Lower lobe of right lung (tissue), 2 donors: ENCODE results near the gene AGA. TPM values are rescaled to one million over a fixed set of nuclear protein-coding genes. Genes with fewer than 3 reads are reported as not detected.

Experiments used
- ATAC-seq, 2 donors: fragments of 200-7000 bp; cut with Tn5 transposase; one replicate each; pipeline ENCODE4 v1.9.1; 2020 to 2022; ENCODE audit warnings: mild to moderate bottlenecking in 2 of 2, moderate library complexity in 2 of 2
- DNase-seq: peaks from one replicate; pipeline ENCODE4 v3.0.0-alpha.2; 2020
- H3K27ac ChIP-seq: fragments of 200-600 bp; one replicate; pipeline ENCODE4 v1.8.0; 2022
- H3K27me3 ChIP-seq: fragments of 200-600 bp; one replicate; pipeline ENCODE4 v1.8.0; 2022; ENCODE audit warnings: low read depth
- H3K36me3 ChIP-seq: fragments of 200-600 bp; one replicate; pipeline ENCODE4 v1.8.0; 2022; ENCODE audit warnings: mild to moderate bottlenecking
- H3K4me1 ChIP-seq: fragments of 200-600 bp; one replicate; pipeline ENCODE4 v1.8.0; 2022
- H3K4me3 ChIP-seq: fragments of 200-600 bp; one replicate; pipeline ENCODE4 v1.8.0; 2022; ENCODE audit warnings: mild to moderate bottlenecking
- H3K9me3 ChIP-seq: fragments of 200-600 bp; one replicate; pipeline ENCODE4 v1.8.0; 2022
- intact Hi-C: fragments of 100-400 bp; cut with DNase I; formaldehyde crosslinking; loops from one replicate; pipeline ENCODE4 v1.11.0; 2022
- total RNA-seq: library from RNA; stranded (reverse); fragmentation: NEBNext Ultra II Directional; extraction: Animal tissue kit (Norgen Biotek cat#: 25700); gene quantifications from one replicate; pipeline ENCODE4 v1.2.1, GENCODE V29; 2021
- TF ChIP-seq, protein P1 (sequence below): fragments of 200-600 bp; IDR thresholded peaks from one replicate; pipeline ENCODE4 v1.8.0; 2022; ENCODE audit warnings: antibody characterized with exemption, mild to moderate bottlenecking
- donor health status: DM: no; HTN: yes; CAD: no; lungs with severe emphysema.

AGA gene
- total RNA-seq, 1 donor from 2014 or later = 29.8 TPM

DNA sequence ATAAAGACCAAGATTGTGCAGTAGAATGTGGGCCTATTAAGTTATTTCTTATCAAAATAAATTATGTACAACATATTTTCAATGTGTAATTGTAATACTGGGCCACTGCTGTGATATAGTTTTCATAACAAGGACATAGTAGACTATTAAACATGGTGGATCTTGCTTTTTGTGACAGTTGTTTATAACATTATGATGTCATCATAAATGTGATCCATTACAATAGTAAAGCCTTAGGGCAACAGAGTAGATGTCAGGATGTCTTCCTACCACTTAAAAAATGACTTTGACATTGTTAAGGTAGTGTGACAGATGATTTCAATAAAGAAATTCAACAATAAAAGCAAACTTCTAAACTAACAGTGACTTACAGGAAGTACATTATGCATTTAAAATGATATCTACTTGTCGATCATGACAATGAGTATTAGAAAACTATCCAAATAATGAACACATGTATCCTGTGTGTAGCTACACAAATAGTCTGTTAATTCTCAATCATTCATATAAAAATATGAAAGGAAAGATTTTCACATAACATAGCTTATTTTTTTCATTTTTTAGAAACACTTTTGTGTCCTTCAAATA, 5.3 kb upstream of the AGA start:
- TF ChIP-seq, protein P1, sequence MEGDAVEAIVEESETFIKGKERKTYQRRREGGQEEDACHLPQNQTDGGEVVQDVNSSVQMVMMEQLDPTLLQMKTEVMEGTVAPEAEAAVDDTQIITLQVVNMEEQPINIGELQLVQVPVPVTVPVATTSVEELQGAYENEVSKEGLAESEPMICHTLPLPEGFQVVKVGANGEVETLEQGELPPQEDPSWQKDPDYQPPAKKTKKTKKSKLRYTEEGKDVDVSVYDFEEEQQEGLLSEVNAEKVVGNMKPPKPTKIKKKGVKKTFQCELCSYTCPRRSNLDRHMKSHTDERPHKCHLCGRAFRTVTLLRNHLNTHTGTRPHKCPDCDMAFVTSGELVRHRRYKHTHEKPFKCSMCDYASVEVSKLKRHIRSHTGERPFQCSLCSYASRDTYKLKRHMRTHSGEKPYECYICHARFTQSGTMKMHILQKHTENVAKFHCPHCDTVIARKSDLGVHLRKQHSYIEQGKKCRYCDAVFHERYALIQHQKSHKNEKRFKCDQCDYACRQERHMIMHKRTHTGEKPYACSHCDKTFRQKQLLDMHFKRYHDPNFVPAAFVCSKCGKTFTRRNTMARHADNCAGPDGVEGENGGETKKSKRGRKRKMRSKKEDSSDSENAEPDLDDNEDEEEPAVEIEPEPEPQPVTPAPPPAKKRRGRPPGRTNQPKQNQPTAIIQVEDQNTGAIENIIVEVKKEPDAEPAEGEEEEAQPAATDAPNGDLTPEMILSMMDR = no peak
- ATAC-seq = no peak
- intact Hi-C loops = no loop called here
- no peaks in the 10 kb centered on the region for H3K9me3 ChIP-seq
- no peak overlapping the region for H3K27ac ChIP-seq
- H3K36me3 ChIP-seq = no peaks in the 10 kb centered on the region
- no peak overlapping the region for H3K4me3 ChIP-seq
- peaks cover 6% of the 10 kb centered on the region for H3K4me1 ChIP-seq
- DNase-seq = no peak
- H3K27me3 ChIP-seq = no peaks in the 10 kb centered on the region

DNA sequence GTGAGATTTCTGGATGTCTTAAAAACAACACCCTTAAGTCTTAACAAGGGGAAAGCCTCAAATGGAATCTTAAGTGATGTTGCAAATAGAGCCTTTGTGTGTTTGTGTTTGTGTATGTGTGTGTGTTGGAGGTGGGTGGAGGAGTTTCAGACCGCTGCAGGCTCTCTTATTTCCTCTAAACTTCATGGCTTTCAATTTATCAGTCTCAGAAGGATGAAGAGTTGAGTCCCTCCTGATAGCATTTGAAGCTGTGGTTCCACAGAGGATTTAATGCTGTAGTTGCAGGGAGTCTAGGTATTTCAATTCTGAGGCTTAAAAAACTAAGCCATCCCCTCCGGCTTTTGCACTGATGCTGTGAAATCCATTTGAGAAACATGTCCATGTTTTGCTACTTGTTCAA, 4.3 kb upstream of the AGA start:
- intact Hi-C loops = no loop called here
- no peak for ATAC-seq
- no peak for DNase-seq
- TF ChIP-seq, protein P1 = no peak
- Histone ChIP-seq H3K4me1 (peaks cover 6% of the 10 kb centered on the region), H3K27me3 (no peaks in the 10 kb centered on the region), H3K9me3 (no peaks in the 10 kb centered on the region), H3K27ac (no peak overlapping the region), H3K36me3 (no peaks in the 10 kb centered on the region), H3K4me3 (no peak overlapping the region)

DNA sequence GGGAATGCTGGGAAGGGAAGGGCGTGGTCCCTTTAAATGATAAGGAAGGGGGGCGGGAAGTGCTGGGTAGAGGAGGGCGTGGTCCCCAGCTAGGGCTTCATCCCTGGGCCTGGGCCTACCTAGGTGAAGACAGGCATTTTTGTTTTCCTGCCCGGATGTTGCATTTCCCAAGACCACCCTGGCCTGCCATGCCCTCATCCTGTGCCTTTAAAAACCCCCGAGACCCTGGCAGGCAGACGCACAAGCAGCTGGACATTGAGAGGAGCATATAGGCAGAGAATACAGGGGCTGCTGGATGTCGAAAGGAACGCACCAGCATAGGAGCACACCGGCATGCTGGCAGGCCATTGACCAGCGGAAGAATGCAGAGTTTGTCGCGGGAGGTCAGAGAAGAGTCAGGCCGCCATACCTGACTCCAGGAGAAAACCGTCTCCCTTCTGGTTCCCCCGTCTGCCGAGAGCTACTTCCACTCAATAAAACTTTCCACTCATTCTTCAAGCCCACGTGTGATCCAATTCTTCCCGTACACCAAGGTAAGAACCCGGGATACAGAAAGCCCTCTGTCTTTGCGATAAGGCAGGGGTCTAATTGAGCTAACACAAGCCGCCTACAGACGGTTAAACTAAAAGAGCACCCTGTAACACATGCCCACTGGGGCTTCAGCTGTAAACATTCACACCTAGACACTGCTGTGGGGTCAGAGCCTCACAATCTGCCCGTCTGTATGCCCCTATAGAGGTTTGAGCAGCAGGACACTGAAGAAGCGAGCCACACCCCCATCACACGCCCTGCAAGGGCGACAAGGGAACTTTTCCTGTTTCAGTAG, 2.9 kb upstream of the AGA start:
- intact Hi-C loops = no loop called here
- DNase-seq = no peak
- H3K4me3 ChIP-seq = no peak overlapping the region

DNA sequence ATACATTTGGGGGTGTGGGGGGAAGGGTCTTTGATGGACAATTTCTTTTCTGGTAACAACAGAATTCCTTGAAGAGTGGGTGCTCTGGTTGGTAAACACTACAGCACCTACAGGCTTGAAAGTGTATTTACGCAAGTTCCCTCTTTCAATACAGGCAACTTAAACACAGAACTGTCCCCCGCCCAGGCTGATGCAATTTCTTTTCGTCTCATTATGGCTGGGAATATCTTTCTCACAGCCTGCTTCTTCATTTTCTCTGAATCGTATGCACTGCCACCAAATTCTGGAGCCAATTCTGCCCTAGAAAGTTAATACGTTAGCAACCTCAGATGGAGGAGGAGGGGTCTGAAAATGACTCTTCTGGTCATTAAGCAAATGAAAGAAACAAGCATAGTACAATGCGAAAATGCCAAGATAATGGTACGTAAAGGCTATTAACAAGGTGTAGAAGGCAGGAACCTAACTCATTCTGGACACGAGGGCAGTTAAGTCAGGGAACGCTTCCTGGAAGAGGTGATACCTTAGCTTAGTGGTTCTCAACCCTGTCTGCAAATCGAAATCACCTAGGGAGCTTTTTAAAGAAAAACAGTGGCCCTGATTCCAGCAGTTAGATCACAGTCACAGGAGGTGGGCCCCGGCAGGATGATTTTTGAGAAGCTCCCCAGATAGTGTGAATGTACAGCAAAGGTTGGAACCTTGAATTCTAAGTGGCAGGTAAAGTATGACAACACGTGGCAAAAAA, 1.0 kb downstream of the AGA start:
- H3K27me3 ChIP-seq = no peaks in the 10 kb centered on the region
- ATAC-seq (peak; percentile 37 to 45), DNase-seq (peak; percentile 55)
- no peaks in the 10 kb centered on the region for H3K9me3 ChIP-seq
- H3K4me1 ChIP-seq = peaks cover 12% of the 10 kb centered on the region
- intact Hi-C loops = no loop called here
- H3K27ac ChIP-seq = peak overlapping the region; percentile 94
- peak overlapping the region; percentile 64 for H3K4me3 ChIP-seq
- peaks cover 24% of the 10 kb centered on the region for H3K36me3 ChIP-seq
- TF ChIP-seq, protein P1 = peak; percentile 14

More for the DNA sequence above, 2.9 kb upstream of the AGA start:
- no peak overlapping the region for H3K27ac ChIP-seq
- no peaks in the 10 kb centered on the region for H3K27me3 ChIP-seq
- no peak for ATAC-seq
- H3K4me1 ChIP-seq = peaks cover 12% of the 10 kb centered on the region
- no peaks in the 10 kb centered on the region for H3K36me3 ChIP-seq
- no peaks in the 10 kb centered on the region for H3K9me3 ChIP-seq
- TF ChIP-seq, protein P1 = no peak

DNA sequence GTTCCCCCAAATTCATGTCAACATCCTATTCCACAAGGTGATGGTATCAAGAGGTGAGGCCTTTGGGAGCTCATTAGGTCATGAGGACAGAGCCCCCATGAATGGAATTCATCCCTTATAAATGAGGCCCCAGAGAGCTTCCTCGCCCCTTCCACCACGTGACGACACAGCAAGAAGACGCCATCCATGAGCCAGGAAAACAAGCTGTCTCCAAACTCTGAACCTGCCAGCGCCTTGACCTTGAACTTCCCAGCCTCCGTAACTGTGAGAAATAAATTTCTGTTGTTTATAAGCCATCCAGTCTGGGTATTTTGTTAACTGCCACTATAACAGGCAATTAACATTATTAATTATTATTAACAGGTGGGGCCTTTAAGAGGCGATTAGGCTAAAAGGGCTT, 5.8 kb downstream of the AGA start:
- Histone ChIP-seq H3K36me3 (peaks cover 63% of the 10 kb centered on the region), H3K4me3 (no peak overlapping the region), H3K4me1 (peaks cover 5% of the 10 kb centered on the region), H3K27me3 (no peaks in the 10 kb centered on the region), H3K9me3 (no peaks in the 10 kb centered on the region), H3K27ac (no peak overlapping the region)
- intact Hi-C loops = no loop called here
- ATAC-seq = no peak
- TF ChIP-seq, protein P1 = no peak
- no peak for DNase-seq
